Right lobe of liver (tissue), 4 donors: Measurements from ENCODE around the gene B3GALNT2.

ENCODE experiments used
- POLR2A ChIP-seq: fragments of 450-650 bp; IDR thresholded peaks from one replicate; pipeline ENCODE4 v1.6.1; 2017; ENCODE audit warnings: antibody characterized with exemption, mild to moderate bottlenecking
- TF ChIP-seq, protein P1 (sequence below), 4 donors: fragments of 200-600 bp in 3 of 4; fragments of 450-650 bp in 1 of 4; IDR thresholded peaks; one replicate each; pipeline versions ENCODE4 v1.5.1 to v1.8.0; 2016 to 2022; ENCODE audit warnings: antibody characterized with exemption in 4 of 4, mild to moderate bottlenecking in 2 of 4
- donor health status: DM: no; HTN: no; CAD: no.
- donor health status: DM: no; HTN: no; CAD: no.
- donor health status: DM: no; HTN: yes; CAD: no.

DNA sequence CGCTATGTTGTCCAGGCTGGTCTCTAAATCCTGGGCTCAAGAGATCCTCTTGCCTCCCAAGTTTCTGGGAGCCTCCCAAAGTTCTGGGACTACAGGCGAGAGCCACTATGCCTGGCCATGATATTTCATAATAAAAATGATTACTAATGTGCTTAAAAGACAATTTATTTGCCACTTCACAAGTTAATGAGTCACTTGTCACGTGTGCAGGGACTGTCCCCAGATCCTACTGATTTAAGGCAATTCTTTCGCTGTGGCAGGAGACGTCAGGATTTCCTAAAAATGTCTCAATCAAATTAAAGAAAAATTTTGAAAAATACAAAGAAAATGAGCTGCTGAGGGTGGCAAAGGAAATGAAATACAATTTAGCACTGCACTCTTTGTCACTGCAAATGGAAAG, 43.5 kb downstream of the B3GALNT2 start:
- TF ChIP-seq, protein P1, sequence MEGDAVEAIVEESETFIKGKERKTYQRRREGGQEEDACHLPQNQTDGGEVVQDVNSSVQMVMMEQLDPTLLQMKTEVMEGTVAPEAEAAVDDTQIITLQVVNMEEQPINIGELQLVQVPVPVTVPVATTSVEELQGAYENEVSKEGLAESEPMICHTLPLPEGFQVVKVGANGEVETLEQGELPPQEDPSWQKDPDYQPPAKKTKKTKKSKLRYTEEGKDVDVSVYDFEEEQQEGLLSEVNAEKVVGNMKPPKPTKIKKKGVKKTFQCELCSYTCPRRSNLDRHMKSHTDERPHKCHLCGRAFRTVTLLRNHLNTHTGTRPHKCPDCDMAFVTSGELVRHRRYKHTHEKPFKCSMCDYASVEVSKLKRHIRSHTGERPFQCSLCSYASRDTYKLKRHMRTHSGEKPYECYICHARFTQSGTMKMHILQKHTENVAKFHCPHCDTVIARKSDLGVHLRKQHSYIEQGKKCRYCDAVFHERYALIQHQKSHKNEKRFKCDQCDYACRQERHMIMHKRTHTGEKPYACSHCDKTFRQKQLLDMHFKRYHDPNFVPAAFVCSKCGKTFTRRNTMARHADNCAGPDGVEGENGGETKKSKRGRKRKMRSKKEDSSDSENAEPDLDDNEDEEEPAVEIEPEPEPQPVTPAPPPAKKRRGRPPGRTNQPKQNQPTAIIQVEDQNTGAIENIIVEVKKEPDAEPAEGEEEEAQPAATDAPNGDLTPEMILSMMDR (IDR thresholded peaks at IDR 0.05) = no peak
- no peak for TF ChIP-seq POLR2A
